SK-N-SH (cell line): Measurements from ENCODE around the gene AFM. TPM values are rescaled to one million over a fixed set of nuclear protein-coding genes. Genes with fewer than 3 reads are reported as not detected.

Experiments
- CTCF ChIA-PET: fragments of 300-600, 350-600 bp; formaldehyde crosslinking; extraction: SDS; loops from one replicate; lab custom pipeline; 2021; lab: Yijun Ruan, JAX
- POLR2A ChIA-PET: fragments of 350-600 bp; sonication (Branson Sonifier 250); formaldehyde crosslinking; extraction: SDS; loops from one replicate; lab custom pipeline; 2020; ENCODE audit warnings: antibody characterized with exemption, inconsistent platforms; lab: Yijun Ruan, JAX
- DNase-seq: peaks from one replicate; pipeline ENCODE4 v3.0.0; 2012
- H2AFZ ChIP-seq: fragments of 200-600 bp; sonication (generic); 2 replicates; pipeline ENCODE4 v1.8.1; 2016; ENCODE audit warnings: antibody characterized with exemption, mild to moderate bottlenecking, low read depth
- H3F3A ChIP-seq: fragments of 200-600 bp; sonication (generic); replicated peaks from 2 replicates; pipeline ENCODE3; 2016; ENCODE audit warnings: antibody characterized with exemption, mild to moderate bottlenecking; ENCODE audit not compliant: insufficient read depth
- H3K27ac ChIP-seq, 2 experiments: fragments of 200-500 bp in 1 of 2; fragments of 200-600 bp in 1 of 2; sonication (Bioruptor generic) in 1 of 2; sonication (generic), shearing (Covaris generic) in 1 of 2; 2 replicates each; pipeline versions ENCODE4 v1.5.1 to v1.6.1; 2014 to 2016; ENCODE audit warnings: low read depth in 2 of 2, inconsistent platforms in 1 of 2, low read length in 1 of 2, mild to moderate bottlenecking in 1 of 2, mixed read lengths in 1 of 2
- H3K27me3 ChIP-seq: fragments of 200-600 bp; sonication (generic), shearing (Covaris generic); 2 replicates; pipeline ENCODE4 v1.6.1; 2016; ENCODE audit warnings: mixed run types; ENCODE audit not compliant: insufficient read depth
- H3K36me3 ChIP-seq, 2 experiments: fragments of 200-500 bp in 1 of 2; fragments of 200-600 bp in 1 of 2; sonication (Bioruptor generic) in 1 of 2; sonication (generic) in 1 of 2; replicated peaks in 1 of 2; 2 replicates each; pipeline versions ENCODE3 to v1.5.1; 2014 to 2016; ENCODE audit warnings: low read length in 1 of 2, mild to moderate bottlenecking in 1 of 2; ENCODE audit not compliant: insufficient read depth in 2 of 2, control insufficient read depth in 1 of 2
- H3K4me1 ChIP-seq, 2 experiments: fragments of 200-500 bp in 1 of 2; fragments of 200-600 bp in 1 of 2; sonication (Bioruptor generic) in 1 of 2; sonication (generic), shearing (Covaris generic) in 1 of 2; 2 replicates each; pipeline versions ENCODE4 v1.5.1 to v1.6.1; 2014 to 2016; ENCODE audit warnings: low read depth in 1 of 2, low read length in 1 of 2, mixed run types in 1 of 2; ENCODE audit not compliant: insufficient read depth in 2 of 2, control insufficient read depth in 1 of 2
- H3K4me2 ChIP-seq: fragments of 200-600 bp; sonication (generic), shearing (Covaris generic); 2 replicates; pipeline ENCODE4 v1.6.1; 2017; ENCODE audit warnings: mixed run types
- H3K4me3 ChIP-seq, 2 experiments: fragments of 200-500 bp in 1 of 2; fragments of 200-600 bp in 1 of 2; sonication (Bioruptor generic) in 1 of 2; sonication (generic), shearing (Covaris generic) in 1 of 2; 2 replicates each; pipeline versions ENCODE4 v1.5.1 to v1.8.1; 2014 to 2016; ENCODE audit warnings: low read depth in 2 of 2, inconsistent platforms in 1 of 2, low read length in 1 of 2, mild to moderate bottlenecking in 1 of 2, mixed read lengths in 1 of 2, moderate library complexity in 1 of 2
- H3K79me2 ChIP-seq: fragments of 200-600 bp; sonication (generic); 2 replicates; pipeline ENCODE4 v1.8.1; 2017; ENCODE audit warnings: mild to moderate bottlenecking; ENCODE audit not compliant: insufficient read depth
- H3K9ac ChIP-seq: fragments of 200-600 bp; sonication (generic); 2 replicates; pipeline ENCODE4 v1.6.1; 2017; ENCODE audit warnings: mixed run types
- H3K9me2 ChIP-seq: fragments of 200-600 bp; sonication (generic); 2 replicates; pipeline ENCODE4 v1.6.1; 2017; ENCODE audit warnings: mixed run types
- H3K9me3 ChIP-seq: fragments of 200-600 bp; sonication (generic); 2 replicates; pipeline ENCODE4 v1.6.1; 2017; ENCODE audit warnings: mixed run types, mild to moderate bottlenecking, moderate library complexity
- H4K20me1 ChIP-seq: fragments of 200-600 bp; sonication (generic); 2 replicates; pipeline ENCODE4 v1.6.1; 2017; ENCODE audit warnings: mild to moderate bottlenecking, mixed run types; ENCODE audit not compliant: insufficient read depth
- CHD2 ChIP-seq: fragments of 150-350 bp; IDR thresholded peaks from 2 replicates; pipeline ENCODE4 v1.6.1; 2018; ENCODE audit warnings: low read length; ENCODE audit not compliant: partially characterized antibody
- ELF1 ChIP-seq: IDR thresholded peaks from 2 replicates; pipeline ENCODE4 v1.4.0; 2012
- EP300 ChIP-seq, 2 experiments: IDR thresholded peaks; 2 replicates each; pipeline versions ENCODE4 v1.4.0 to v1.6.1; 2012; ENCODE audit warnings: borderline replicate concordance in 1 of 2, low read depth in 1 of 2, low read length in 1 of 2
- GABPA ChIP-seq: IDR thresholded peaks from 2 replicates; pipeline ENCODE4 v1.4.0; 2012; ENCODE audit warnings: low read depth, mild to moderate bottlenecking
- GATA2 ChIP-seq: sonication (generic); formaldehyde crosslinking; IDR thresholded peaks from 2 replicates; pipeline ENCODE4 v1.5.0; 2020; ENCODE audit warnings: mild to moderate bottlenecking, missing genetic modification reagents
- IRF3 ChIP-seq: fragments of 150-350 bp; IDR thresholded peaks from 2 replicates; pipeline ENCODE4 v1.6.1; 2016; ENCODE audit warnings: mild to moderate bottlenecking, low read depth, low read length
- JUND ChIP-seq: IDR thresholded peaks from 2 replicates; pipeline ENCODE4 v1.4.0; 2012
- MEF2A ChIP-seq: IDR thresholded peaks from 2 replicates; pipeline ENCODE4 v1.4.0; 2012; ENCODE audit warnings: low read depth, borderline replicate concordance
- MXI1 ChIP-seq: IDR thresholded peaks from 2 replicates; pipeline ENCODE4 v1.6.1; 2012; ENCODE audit warnings: mild to moderate bottlenecking, low read depth, low read length, improper control_type of control experiment
- POLR2AphosphoS5 ChIP-seq: IDR thresholded peaks from 2 replicates; pipeline ENCODE4 v1.6.1; 2012; ENCODE audit warnings: low read depth, low read length
- RCOR1 ChIP-seq: fragments of 150-350 bp; IDR thresholded peaks from 2 replicates; pipeline ENCODE4 v1.6.1; 2017; ENCODE audit warnings: antibody characterized with exemption, low read length
- REST ChIP-seq: IDR thresholded peaks from 2 replicates; pipeline ENCODE4 v1.6.1; 2012; ENCODE audit warnings: mild to moderate bottlenecking, low read depth, low read length, moderate library complexity
- SIN3A ChIP-seq: IDR thresholded peaks from 2 replicates; pipeline ENCODE4 v1.6.1; 2012; ENCODE audit warnings: low read depth, mild to moderate bottlenecking, low read length, moderate library complexity, borderline replicate concordance
- SMC3 ChIP-seq: IDR thresholded peaks from 2 replicates; pipeline ENCODE4 v1.6.1; 2012; ENCODE audit warnings: low read depth, low read length, improper control_type of control experiment
- TCF12 ChIP-seq: IDR thresholded peaks from 2 replicates; pipeline ENCODE4 v1.4.0; 2012
- TEAD4 ChIP-seq: IDR thresholded peaks from 2 replicates; pipeline ENCODE4 v1.4.0; 2012; ENCODE audit warnings: mild to moderate bottlenecking, borderline replicate concordance; ENCODE audit not compliant: insufficient read depth
- USF2 ChIP-seq: fragments of 150-350 bp; IDR thresholded peaks from 2 replicates; pipeline ENCODE4 v1.6.1; 2017; ENCODE audit warnings: antibody characterized with exemption, low read length, low read depth, borderline replicate concordance
- YY1 ChIP-seq: IDR thresholded peaks from 2 replicates; pipeline ENCODE4 v1.4.0; 2012; ENCODE audit warnings: low read depth, mild to moderate bottlenecking
- ZBTB33 ChIP-seq: IDR thresholded peaks from 2 replicates; pipeline ENCODE4 v1.4.0; 2012; ENCODE audit warnings: low read depth, borderline replicate concordance
- WGBS: methylation state at CpG from one replicate; pipeline ENCODE4 v1.1.6; 2017; ENCODE audit warnings: low lambda C conversion rate; 5-methylcytosine and 5-hydroxymethylcytosine counted together
- polyA plus RNA-seq, 3 experiments: library from polyadenylated mRNA; depleted of rRNA; stranded (reverse); fragments of >200 nt; gene quantifications; 2 replicates each; pipeline ENCODE4 v1.2.3, GENCODE V29; 2012

The AFM gene
- polyA plus RNA-seq, 1 of the 3 experiments (the other 2 are of a cell fraction) = not detected

- H3K9ac ChIP-seq = no peak overlapping the region
- CTCF ChIA-PET = no interaction called here
- H3K9me2 ChIP-seq = no peaks in the 10 kb centered on the region
- H3K79me2 ChIP-seq = no peaks in the 10 kb centered on the region
- no peak overlapping the region for H3K4me3 ChIP-seq
- TF ChIP-seq ZBTB33 (no peak), EP300 (IDR thresholded peaks at IDR 0.05; ENCODE audit: borderline replicate concordance in 1 of 2, low read depth in 1 of 2, low read length in 1 of 2) (no peak), MEF2A (no peak), MXI1 (no peak), YY1 (no peak), JUND (no peak), GATA2 (CRISPR knock-in tag) (no peak), TEAD4 (no peak), GABPA (no peak), IRF3 (no peak), SIN3A (no peak), CHD2 (no peak)
- POLR2A ChIA-PET = no interaction called here
- H3K4me2 ChIP-seq = no peak overlapping the region
- no peaks in the 10 kb centered on the region for H4K20me1 ChIP-seq
- no peaks in the 10 kb centered on the region for H3K9me3 ChIP-seq
- no peaks in the 10 kb centered on the region for H3F3A ChIP-seq
- H3K4me1 ChIP-seq = no peaks in the 10 kb centered on the region
- no peak overlapping the region for H2AFZ ChIP-seq
- 5% methylated on average over 8 of the region's 11 CpGs for WGBS
- no peaks in the 10 kb centered on the region for H3K27me3 ChIP-seq
- no peaks in the 10 kb centered on the region for H3K36me3 ChIP-seq
- H3K27ac ChIP-seq = no peak overlapping the region
- DNase-seq = no peak
Observed at GRCh38 chr4:73477176-73477575, 4.4 kb upstream of the AFM start.

GRCh38 chr4:73479323-73479722 is 2.2 kb upstream of the AFM start:
- ChIA-PET CTCF (no interaction called here), POLR2A (no interaction called here)
- Histone ChIP-seq H3F3A (no peaks in the 10 kb centered on the region), H3K9ac (no peak overlapping the region), H3K9me2 (no peaks in the 10 kb centered on the region), H3K4me2 (no peak overlapping the region), H3K36me3 (no peaks in the 10 kb centered on the region), H4K20me1 (no peaks in the 10 kb centered on the region), H3K27me3 (peaks cover 4% of the 10 kb centered on the region; the same call in 1 of the 2 replicates), H3K9me3 (no peaks in the 10 kb centered on the region), H3K4me1 (no peaks in the 10 kb centered on the region), H2AFZ (no peak overlapping the region), H3K27ac (no peak overlapping the region), H3K79me2 (no peaks in the 10 kb centered on the region), H3K4me3 (no peak overlapping the region)
- 10% methylated on average over 1 of the region's 1 CpG for WGBS
- no peak for TF ChIP-seq SMC3
- no peak for TF ChIP-seq JUND
- TF ChIP-seq EP300 (IDR thresholded peaks at IDR 0.05; ENCODE audit: borderline replicate concordance in 1 of 2, low read depth in 1 of 2, low read length in 1 of 2) = no peak
- no peak for TF ChIP-seq SIN3A
- no peak for TF ChIP-seq YY1
- TF ChIP-seq ELF1 = no peak
- TF ChIP-seq RCOR1 = no peak
- TF ChIP-seq USF2 = no peak
- no peak for TF ChIP-seq TCF12
- no peak for TF ChIP-seq GATA2 (CRISPR knock-in tag)
- no peak for TF ChIP-seq MEF2A
- TF ChIP-seq REST = no peak
- no peak for TF ChIP-seq TEAD4
- no peak for TF ChIP-seq POLR2AphosphoS5
- no peak for DNase-seq
